Activated CD8-positive, alpha-beta memory T cell treated with anti-CD3 and anti-CD28 coated beads for 48 hours (primary cell): ENCODE data around the gene GIT1.

Source experiments
- DNase-seq, 3 experiments: peaks; one replicate each; pipeline ENCODE4 v3.0.0-alpha.2; 2020; ENCODE audit warnings: low read depth in 2 of 3, low spot score in 2 of 3

The GIT1 gene

DNA sequence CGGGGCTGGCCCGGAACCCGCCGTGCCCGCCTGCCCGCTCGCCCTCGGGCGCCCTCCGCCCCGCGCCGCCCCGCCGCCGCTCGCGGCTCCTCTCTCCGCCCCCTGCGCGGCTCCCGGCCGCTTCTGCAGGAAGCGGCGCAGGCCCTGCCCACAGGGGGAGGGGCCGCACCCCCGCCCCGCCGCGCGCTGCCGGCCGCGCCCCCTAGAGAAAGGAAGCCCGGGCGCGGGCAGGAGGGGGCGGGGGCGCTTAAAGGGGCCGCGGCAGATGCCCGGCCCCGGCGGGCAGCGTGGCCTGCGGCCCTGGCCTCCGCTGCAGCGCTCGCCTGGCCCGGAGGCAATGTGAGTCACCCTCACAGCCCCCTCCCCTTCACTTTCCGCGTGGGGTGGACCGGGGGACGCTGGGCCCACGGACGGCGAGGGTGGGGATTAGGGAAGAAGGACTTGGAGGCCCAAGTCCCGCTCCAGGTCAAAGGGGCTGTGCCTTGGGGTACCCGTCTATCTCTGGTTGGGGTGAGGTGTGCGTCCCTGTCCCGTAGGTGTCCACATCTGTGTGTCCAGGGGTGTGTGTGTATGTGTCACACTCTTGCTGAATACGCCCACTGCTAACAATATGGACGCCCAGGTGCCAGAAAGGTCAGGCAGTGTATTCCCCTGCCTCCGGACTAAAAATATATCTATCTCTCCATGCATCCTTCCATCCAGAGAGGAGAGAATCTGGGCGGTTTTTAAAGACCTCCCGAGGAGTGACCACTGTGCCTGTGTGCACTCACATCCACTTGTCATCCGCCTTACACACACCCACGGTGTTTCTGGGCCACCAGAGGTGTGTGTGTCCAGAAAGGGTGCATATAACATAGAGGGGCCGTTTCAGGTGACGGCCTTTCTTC, at the start of gene GIT1:
TSS of gene GIT1 (minus strand) at position 125 of the 887 bp plus-strand sequence. CDS start 270 bp downstream, outside the sequence.
- peak in 1 of 3 experiments; percentile 76 for DNase-seq

DNA sequence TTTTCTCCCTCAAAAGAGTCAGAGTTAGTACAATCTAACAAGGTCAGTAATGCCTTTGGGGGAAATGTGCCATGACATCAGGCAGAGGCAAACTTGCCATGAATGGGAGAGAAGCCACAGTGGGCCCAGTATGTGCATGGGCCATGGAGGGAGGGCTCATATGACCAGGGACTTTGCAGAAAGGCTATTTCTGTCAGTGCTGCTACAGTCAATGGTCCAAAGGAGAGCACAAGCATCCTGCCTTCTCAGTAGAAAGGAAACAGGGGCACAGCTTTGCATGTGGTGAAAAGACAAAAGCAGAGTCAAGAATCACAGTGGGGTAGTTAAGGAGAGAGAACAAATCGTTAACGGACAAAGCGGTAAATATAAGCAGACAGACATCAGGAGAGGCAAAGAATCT, 44.4 kb upstream of the GIT1 start:
- no peak for DNase-seq

- DNase-seq, result no peak
Observed at GRCh38 chr17:29630630-29631193, 41.3 kb upstream of the GIT1 start.

- no peak for DNase-seq
Observed at GRCh38 chr17:29629839-29630238, 40.4 kb upstream of the GIT1 start.

DNA sequence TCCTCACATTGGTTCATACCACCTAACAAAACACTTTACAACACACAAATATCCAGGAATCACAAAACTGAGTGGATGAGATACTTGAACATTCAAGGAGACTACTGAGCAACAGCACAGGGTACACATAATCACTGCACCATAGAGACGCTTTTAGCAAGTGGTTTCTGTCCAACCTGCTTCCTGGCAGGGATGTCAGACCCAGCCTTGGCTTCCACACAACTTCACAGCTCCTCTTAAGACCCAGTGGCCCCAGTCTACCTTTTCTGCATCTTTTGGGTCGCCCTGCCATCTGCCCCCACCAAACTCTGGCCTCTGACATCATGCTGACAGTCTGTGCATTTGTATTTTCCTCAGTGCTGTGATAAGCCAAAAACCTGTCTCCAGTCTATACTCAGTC, 39.2 kb upstream of the GIT1 start:
- DNase-seq, result no peak

DNA sequence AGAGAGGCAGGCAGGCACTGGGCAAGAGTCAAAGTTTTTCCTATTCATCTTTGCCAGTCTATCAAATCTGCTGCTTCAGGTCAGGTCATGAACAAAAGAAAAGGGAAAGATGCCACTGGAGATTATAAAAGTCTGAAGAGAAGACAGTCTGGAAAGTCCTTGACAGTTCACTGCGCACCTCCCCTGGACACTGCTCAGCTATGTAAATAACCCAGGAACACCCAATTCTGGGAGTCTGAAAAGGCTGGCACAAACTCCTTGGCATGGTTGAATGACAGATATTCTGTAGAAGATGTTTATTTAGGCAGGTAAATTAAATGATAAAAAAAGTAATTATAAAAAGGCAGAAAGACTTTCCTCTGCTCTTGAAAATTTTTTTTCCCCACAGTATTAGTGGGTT, 38.5 kb upstream of the GIT1 start:
- DNase-seq, result no peak

DNA sequence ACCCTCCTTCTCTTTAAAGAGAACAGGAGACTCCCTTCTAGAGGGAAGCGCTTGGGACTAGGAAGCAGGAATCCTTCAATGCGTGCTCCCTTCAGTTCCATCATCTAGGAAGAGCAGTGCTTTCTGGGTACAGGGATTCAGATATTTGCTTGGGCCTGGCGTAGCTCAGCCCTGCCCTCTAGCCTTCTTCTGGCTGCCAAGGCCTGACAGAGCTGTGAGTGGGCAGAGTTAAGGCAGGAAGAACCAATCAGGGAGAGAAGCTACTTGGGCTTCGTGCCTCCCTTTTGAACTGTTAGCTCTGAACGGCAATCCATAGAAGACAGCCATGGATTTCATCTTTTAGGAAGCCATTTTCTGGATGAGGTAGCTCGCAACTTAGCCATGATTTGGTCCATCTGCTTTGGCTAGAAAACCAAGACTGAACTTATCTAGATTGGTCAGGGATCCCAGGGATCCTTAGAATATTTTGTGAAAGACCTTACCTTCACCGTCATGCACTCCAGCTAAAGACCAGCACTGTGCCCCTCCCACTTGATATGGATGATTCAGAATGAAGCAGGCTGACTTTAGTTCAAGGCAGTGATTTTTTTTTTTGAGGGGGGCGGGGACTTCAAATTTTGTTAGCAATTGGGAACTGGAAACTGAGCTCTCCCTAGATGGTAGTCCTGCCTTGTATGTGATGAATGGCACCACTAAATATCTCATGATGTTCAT, 35.7 kb upstream of the GIT1 start:
- no peak for DNase-seq

GRCh38 chr17:29624586-29624985, 35.1 kb upstream of the GIT1 start:
- DNase-seq, result no peak

DNA sequence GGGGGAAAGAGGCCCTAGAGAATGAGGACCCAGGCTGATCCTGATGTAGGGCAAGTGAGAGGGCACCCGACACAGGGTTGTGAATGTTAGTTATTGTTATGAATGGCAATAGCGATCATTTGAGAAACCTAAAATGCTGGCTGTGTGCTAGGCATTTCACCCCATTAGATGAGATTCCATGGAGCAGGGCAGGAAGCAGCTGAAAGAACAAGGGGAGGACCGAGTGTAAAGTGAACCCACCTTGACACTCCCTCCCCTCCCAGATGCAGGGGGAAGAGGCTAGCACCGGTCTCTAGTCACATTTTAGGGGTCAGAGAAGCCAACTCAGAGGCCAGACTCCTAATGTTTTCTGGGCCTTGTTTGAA, 33.8 kb upstream of the GIT1 start:
- DNase-seq, result no peak

DNA sequence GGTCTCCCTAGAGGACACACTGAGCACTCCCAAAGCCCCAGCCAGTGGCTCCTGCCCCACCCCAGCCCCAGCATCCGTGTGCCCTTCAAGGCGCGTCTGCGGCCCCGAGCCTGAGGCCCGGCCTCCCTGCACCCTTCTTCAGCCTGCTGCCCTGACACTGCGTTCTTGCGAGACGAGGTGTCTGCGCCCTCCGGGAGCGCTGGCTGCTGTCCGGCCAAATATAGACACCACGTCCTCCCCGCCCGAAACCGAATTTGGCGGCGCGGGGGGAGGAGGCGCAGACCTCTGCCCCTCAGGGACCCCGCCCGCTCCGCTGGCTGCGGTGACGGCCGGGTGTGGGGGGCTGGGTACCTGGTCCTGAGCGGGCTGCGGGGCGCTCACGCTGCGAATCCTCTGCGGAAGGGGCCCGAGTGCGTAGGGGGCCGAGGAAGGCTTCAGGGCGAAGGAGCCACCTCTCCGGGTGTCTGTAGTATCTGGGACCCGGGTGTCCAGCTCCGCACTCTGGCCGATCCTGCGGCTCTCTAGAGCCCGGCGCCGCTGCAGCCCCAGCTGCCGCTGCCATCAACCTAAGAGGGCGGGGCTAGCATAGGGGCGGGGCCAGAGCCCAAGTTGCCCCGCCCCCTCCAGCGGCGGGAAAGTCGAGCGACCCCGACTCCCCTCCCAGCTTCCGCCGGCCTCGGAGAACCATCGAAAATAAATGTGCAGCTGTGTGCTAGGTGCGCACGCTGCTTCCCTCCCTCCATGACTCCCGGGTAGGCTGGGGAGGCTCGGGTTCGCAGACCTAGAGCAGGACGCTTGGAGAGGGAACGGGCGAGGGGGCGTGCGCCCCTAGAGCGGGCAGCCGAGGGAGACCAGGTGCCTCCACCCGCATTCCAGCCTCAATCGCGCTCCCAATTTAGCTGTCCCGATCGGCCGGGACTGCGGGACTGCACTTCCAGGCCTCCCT, 33.2 kb upstream of the GIT1 start, which contains the start of gene CORO6:
TSS of gene CORO6 (minus strand) at position 576 of the 946 bp plus-strand sequence. CDS start 1,491 bp downstream, outside the sequence.
- peak in 1 of 3 experiments; percentile 59 for DNase-seq

- no peak for DNase-seq
Observed at GRCh38 chr17:29621751-29622194, 32.3 kb upstream of the GIT1 start.

DNA sequence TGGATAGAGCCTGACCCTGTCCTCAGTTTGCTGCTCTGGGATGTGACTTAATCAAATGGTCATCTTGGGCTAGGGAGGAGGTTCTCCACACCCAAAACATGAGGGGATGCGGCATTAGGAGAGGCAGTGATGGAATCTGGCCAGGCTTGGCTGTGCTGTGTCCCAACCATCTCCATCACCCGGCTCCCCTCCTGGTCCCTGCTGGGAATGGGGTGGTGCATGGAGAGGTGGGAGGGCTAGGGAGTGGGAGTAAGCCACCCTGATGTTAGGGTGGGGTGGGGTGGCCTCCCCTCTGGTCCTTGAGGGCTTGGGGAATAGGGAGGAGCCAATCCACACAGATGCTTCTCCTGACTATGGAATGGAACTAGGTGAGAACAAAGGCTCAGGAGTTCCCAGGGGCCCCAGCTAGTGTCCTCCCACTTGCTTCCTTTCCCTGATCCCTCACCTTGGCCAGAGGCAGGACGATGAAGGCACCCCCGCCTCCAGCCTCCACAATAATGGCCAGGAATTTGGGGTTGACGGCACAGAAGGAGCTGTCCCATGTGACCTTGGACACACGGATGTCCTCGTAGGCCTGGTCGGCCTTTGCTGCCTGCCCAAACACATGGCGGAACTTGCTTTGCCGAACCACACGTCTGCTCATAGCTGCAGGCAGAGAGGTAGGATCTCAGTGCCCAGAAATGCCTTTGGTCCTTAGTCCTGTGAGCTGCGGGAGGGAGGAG, 31.5 kb upstream of the GIT1 start:
- DNase-seq, result no peak

GRCh38 chr17:29620271-29620670, 30.8 kb upstream of the GIT1 start:
- no peak for DNase-seq

GRCh38 chr17:29619251-29619650, 29.8 kb upstream of the GIT1 start:
- no peak for DNase-seq

DNA sequence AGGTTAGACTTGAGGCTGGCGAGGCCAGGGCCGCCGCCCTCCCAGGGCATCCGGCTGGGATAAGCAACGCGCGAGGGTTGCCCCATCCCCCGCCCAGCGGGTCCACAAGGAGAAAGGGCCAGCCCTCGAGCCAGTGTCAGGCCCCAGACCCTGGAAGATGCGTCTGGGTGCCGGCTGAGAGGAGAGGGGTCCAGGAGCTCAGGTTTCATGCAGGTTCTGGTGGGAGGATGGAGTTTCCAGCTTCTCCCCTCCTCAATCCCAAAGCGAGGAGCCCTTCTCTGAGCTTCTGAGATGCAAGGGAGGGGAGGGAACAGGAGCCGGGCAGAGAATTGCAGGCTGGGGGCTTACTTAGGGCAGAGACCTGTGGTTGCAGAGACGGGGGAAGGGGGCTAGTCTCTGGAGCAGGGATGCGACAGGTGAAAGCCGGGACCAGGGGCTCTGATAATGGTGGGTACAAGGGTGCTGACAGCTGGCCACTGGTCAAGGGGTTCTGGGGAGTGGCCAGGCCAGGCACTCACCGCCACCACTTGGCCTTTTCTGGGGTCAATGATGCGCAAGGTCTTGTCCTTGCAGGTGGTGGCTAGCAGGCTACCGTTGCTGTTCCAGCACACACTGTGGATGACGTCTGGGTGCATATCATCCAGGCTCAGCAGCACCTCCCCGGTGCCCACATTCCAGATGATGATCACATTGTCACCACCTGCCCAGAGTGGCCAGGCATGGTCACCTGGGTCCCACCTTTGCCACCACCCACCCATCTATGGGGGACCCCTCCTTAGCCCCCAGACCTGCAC, 29.0 kb upstream of the GIT1 start:
- no peak for DNase-seq

DNA sequence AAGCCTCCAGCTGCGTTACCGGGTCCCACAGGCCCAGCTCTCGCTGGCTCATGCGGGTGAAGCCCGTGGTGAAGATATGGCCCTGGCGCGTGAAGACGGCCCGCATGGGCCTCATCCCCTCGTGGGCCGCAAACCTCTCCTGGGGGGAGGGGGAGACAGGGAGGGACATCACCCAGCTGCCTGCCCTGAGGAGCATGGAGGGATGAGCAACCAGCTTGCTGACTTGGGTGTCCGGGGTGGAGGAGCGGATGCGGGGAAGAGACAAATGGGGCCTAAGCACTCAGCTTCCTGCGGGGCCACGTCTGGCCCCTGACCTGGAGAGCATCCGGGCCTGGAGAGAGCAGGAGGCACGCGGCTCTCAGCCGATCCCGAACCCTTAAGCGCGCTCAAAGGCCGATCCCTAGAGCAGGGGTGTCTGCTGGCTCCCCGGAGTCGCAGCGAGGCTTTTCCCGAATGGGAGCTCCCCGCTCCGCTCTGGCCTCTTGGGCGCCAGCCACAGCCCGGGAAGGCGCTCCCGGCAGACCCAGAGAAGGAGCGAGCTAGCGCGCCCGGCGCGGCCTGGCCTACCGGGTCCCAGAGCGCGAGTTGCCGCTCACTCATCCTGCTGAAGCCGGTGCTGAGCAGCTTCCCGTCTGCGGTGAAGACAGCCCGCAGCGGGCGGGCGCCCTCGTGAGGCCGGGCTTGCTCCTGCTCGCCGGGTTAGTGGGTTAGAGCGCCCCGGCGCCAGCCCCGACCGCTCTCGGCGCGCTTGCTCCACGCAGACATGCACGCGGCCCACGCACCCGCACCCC, 28.2 kb upstream of the GIT1 start:
- peak in 2 of 3 experiments; percentile 73 to 77 for DNase-seq

DNA sequence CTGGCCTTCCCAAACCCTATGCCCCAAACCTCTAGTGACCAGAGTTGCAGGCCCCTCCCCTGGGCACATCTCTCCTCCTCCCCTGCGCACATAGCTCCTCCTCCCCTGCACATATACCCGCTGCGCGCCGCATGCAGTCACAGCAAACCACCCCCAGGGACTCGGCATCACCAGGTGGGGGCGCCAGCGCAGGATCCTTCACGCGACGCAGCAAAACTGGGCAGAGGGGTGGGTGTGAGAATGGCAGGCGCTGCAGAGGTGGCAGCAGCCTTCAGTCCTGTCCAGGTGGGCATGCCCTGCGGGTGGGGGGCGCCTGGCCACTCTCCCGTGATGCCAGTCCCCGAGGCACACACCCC, 27.7 kb upstream of the GIT1 start:
- peak; percentile 79 to 93 (median 90) for DNase-seq

DNA sequence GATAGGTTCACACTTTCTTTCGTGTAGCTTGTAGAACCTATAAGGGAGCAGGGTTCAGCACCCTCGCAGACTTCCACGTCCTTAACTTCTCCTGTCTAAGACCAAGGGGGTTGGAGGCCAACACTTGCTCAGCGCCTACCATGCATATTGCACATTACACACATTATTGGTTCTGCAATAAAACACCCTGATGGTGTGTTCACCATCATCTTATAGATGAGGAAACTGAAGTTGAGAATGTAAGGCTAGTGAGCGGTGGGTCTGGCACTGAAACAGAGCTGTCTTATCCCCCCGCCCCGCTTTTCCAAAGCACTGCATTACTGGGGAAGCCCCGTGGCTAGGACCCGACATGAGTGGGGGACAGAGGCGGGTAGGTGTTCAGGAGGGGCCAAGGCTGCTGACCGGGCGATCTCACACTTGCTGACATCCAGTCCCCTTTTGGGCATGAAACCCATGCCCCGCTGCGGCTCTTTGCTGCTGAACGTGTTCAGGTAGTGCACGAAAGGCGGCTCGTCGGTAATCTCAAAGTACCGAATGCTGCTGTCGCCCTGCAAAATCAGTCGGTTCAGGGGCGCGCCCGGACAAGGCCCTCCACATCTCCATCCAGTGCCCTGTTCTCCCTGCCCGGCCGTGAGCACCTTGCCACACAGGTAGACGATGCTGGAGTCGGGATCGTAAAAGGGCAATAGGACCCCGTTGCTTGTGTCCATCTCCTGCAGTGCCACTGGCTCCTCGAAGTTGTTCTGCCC, 27.0 kb upstream of the GIT1 start:
- DNase-seq, result no peak
